ENCODE results near the gene CYFIP2. TPM values are rescaled to one million over a fixed set of nuclear protein-coding genes. Genes with fewer than 3 reads are reported as not detected.

Gene CYFIP2
- total RNA-seq, 1 experiment from 2014 or later, result 95.3 TPM

DNA sequence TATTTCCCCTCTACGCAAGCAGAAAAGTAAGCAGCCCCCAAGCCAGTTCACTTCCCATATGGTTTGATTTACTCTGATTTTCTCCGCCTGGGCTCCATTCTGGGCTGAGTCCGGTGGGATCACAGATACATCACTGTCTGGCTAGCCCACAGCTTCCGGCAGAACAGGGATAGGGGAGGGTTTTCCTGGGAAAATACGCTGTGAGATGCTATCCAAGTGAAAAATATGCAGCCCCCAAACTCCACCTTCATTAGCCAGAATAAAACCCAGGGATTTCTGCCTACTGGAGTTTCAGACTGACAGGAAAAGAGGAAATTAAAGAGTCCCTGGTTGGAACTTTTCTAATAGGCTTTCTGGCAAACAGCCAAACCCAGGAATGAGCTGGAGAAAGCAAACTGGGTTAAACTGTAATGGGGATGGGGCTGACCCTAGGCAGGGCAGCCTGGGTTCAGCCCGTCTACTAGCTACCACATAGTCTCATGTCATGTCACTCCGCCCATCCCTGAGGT, 177.2 kb downstream of the CYFIP2 start:
- H3K4me1 Mint-ChIP-seq, result peaks cover 7% of the 10 kb centered on the region; the same call in 1 of the 2 replicates
- no peak for TF ChIP-seq NFATC4 (CRISPR knock-in tag; IDR thresholded peaks at IDR 0.05)
- no peak for TF ChIP-seq ZNF263 (CRISPR knock-in tag; IDR thresholded peaks at IDR 0.05; ENCODE audit: low read depth)
- TF ChIP-seq, protein P1, sequence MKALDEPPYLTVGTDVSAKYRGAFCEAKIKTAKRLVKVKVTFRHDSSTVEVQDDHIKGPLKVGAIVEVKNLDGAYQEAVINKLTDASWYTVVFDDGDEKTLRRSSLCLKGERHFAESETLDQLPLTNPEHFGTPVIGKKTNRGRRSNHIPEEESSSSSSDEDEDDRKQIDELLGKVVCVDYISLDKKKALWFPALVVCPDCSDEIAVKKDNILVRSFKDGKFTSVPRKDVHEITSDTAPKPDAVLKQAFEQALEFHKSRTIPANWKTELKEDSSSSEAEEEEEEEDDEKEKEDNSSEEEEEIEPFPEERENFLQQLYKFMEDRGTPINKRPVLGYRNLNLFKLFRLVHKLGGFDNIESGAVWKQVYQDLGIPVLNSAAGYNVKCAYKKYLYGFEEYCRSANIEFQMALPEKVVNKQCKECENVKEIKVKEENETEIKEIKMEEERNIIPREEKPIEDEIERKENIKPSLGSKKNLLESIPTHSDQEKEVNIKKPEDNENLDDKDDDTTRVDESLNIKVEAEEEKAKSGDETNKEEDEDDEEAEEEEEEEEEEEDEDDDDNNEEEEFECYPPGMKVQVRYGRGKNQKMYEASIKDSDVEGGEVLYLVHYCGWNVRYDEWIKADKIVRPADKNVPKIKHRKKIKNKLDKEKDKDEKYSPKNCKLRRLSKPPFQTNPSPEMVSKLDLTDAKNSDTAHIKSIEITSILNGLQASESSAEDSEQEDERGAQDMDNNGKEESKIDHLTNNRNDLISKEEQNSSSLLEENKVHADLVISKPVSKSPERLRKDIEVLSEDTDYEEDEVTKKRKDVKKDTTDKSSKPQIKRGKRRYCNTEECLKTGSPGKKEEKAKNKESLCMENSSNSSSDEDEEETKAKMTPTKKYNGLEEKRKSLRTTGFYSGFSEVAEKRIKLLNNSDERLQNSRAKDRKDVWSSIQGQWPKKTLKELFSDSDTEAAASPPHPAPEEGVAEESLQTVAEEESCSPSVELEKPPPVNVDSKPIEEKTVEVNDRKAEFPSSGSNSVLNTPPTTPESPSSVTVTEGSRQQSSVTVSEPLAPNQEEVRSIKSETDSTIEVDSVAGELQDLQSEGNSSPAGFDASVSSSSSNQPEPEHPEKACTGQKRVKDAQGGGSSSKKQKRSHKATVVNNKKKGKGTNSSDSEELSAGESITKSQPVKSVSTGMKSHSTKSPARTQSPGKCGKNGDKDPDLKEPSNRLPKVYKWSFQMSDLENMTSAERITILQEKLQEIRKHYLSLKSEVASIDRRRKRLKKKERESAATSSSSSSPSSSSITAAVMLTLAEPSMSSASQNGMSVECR (CRISPR knock-in tag; IDR thresholded peaks at IDR 0.05; ENCODE audit: borderline replicate concordance), result no peak
- no peak for TF ChIP-seq TEAD1 (CRISPR knock-in tag; IDR thresholded peaks at IDR 0.05)
- TF ChIP-seq, protein P2, sequence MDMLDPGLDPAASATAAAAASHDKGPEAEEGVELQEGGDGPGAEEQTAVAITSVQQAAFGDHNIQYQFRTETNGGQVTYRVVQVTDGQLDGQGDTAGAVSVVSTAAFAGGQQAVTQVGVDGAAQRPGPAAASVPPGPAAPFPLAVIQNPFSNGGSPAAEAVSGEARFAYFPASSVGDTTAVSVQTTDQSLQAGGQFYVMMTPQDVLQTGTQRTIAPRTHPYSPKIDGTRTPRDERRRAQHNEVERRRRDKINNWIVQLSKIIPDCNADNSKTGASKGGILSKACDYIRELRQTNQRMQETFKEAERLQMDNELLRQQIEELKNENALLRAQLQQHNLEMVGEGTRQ (CRISPR knock-in tag; IDR thresholded peaks at IDR 0.05), result no peak
- TF ChIP-seq, protein P3, sequence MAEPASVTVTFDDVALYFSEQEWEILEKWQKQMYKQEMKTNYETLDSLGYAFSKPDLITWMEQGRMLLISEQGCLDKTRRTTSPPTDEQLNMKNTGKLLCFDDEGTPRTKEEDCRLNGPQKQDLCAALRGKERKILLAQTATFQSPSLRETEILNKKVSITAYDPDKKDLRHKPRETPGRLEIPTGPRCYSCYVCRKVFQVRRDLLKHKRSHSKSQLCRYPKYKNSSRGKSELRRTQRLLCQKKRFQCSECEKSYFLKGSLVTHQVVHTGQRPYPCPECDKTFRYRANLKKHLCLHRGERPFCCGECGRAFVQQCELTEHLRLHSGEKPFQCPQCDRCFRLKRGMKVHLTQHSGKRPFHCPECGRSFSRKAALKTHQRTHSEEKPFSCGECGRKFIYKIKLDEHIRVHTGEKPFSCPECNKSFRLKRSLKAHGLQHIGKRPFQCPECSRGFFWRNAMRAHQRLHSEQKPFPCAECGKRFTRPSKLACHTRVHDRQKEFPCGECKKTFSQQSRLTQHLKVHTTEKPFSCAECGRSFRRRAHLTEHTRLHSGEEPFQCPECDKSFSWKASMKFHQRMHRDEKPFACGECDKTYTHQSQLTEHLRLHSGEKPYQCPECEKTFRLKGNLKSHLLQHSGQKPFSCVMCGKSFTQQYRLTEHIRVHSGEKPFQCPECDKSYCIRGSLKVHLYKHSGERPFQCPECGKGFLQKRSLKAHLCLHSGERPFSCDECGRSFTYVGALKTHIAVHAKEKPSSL (CRISPR knock-in tag; conservative IDR thresholded peaks at IDR 0.05), result no peak
- TF ChIP-seq, protein P4, sequence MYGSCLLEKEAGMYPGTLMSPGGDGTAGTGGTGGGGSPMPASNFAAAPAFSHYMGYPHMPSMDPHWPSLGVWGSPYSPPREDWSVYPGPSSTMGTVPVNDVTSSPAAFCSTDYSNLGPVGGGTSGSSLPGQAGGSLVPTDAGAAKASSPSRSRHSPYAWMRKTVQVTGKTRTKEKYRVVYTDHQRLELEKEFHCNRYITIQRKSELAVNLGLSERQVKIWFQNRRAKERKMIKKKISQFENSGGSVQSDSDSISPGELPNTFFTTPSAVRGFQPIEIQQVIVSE (CRISPR knock-in tag; IDR thresholded peaks at IDR 0.05; ENCODE audit: borderline replicate concordance), result no peak
- peaks cover 13% of the 10 kb centered on the region for H3K9me3 Mint-ChIP-seq
- no peak for DNase-seq (ENCODE audit: low spot score)
- POLR2A ChIA-PET, result no interaction called here
- H3K36me3 Mint-ChIP-seq, result no peaks in the 10 kb centered on the region
- no peak overlapping the region for H3K27ac Mint-ChIP-seq
- no peak for ATAC-seq
- no peak overlapping the region for H3K4me3 Mint-ChIP-seq
- CTCF ChIA-PET, result interaction anchor here (1.9 to 2.6 kb wide), 3 partner anchors 11 to 29 kb away, joined by 7 to 18 read pairs (median 8); partner anchors contain the start of gene NIPAL4
- H3K27me3 Mint-ChIP-seq (ENCODE audit: low read depth), result no peaks in the 10 kb centered on the region

DNA sequence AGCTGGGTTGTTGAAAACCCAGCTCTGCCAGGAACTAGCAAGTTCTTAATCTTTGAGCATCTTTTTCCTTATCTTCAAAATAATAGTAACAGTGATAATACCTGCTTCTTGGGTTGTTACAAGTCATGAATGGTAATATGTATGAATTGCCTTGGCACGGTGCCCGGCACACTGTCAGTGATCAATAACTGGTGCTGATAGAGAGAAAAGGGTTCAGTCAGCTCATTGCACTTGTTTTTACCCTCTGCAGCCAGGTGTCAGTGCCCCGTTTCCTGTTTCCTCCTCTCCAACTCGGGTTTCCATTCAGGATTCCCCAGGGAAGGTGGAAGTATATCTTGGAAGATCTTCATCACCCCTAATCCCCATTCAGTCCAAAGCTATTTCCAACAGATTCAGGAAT, 178.3 kb downstream of the CYFIP2 start:
- H3K4me1 Mint-ChIP-seq, result peaks cover 7% of the 10 kb centered on the region; the same call in 1 of the 2 replicates
- no peak overlapping the region for H3K4me3 Mint-ChIP-seq
- no peaks in the 10 kb centered on the region for H3K36me3 Mint-ChIP-seq
- DNase-seq (ENCODE audit: low spot score), result no peak
- TF ChIP-seq JAZF1 (CRISPR knock-in tag; IDR thresholded peaks at IDR 0.05), result no peak
- TF ChIP-seq, protein P5, sequence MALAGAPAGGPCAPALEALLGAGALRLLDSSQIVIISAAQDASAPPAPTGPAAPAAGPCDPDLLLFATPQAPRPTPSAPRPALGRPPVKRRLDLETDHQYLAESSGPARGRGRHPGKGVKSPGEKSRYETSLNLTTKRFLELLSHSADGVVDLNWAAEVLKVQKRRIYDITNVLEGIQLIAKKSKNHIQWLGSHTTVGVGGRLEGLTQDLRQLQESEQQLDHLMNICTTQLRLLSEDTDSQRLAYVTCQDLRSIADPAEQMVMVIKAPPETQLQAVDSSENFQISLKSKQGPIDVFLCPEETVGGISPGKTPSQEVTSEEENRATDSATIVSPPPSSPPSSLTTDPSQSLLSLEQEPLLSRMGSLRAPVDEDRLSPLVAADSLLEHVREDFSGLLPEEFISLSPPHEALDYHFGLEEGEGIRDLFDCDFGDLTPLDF (CRISPR knock-in tag; IDR thresholded peaks at IDR 0.05), result no peak
- TF ChIP-seq, protein P2 (CRISPR knock-in tag; IDR thresholded peaks at IDR 0.05), result no peak
- no peak for TF ChIP-seq NFE2L1 (CRISPR knock-in tag; IDR thresholded peaks at IDR 0.05)
- TF ChIP-seq RELA (CRISPR knock-in tag; IDR thresholded peaks at IDR 0.05; ENCODE audit: borderline replicate concordance), result no peak
- TF ChIP-seq, protein P6, sequence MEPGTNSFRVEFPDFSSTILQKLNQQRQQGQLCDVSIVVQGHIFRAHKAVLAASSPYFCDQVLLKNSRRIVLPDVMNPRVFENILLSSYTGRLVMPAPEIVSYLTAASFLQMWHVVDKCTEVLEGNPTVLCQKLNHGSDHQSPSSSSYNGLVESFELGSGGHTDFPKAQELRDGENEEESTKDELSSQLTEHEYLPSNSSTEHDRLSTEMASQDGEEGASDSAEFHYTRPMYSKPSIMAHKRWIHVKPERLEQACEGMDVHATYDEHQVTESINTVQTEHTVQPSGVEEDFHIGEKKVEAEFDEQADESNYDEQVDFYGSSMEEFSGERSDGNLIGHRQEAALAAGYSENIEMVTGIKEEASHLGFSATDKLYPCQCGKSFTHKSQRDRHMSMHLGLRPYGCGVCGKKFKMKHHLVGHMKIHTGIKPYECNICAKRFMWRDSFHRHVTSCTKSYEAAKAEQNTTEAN (CRISPR knock-in tag; IDR thresholded peaks at IDR 0.05), result no peak
- TF ChIP-seq CBFB (CRISPR knock-in tag; IDR thresholded peaks at IDR 0.05; ENCODE audit: low read depth), result no peak
- no peaks in the 10 kb centered on the region for H3K27me3 Mint-ChIP-seq (ENCODE audit: low read depth)
- peaks cover 6% of the 10 kb centered on the region for H3K9me3 Mint-ChIP-seq
- no peak overlapping the region for H3K27ac Mint-ChIP-seq
- POLR2A ChIA-PET, result no interaction called here
- no peak; the same call in 1 of the 2 replicates for ATAC-seq
- CTCF ChIA-PET, result interaction anchor here (0.7 to 2.6 kb wide), 12 partner anchors 10 to 299 kb away, joined by 3 to 18 read pairs (median 4); partner anchors contain the start of genes LSM11 and NIPAL4

All from WTC11 (cell line).